K562 (cell line): ENCODE results near the gene BRPF1. TPM values are rescaled to one million over a fixed set of nuclear protein-coding genes. Genes with fewer than 3 reads are reported as not detected.

ENCODE experiments used
- ETS2 ChIP-seq: IDR thresholded peaks from 2 replicates; pipeline ENCODE4 v1.6.1; 2016; ENCODE audit warnings: borderline replicate concordance, missing genetic modification characterization, mild to moderate bottlenecking, moderate library complexity, missing compliant biosample characterization; ENCODE audit not compliant: poor library complexity, severe bottlenecking
- LEF1 ChIP-seq: fragments of 450-650 bp; IDR thresholded peaks from 2 replicates; pipeline ENCODE4 v1.6.1; 2016; ENCODE audit warnings: mild to moderate bottlenecking
- MTA1 ChIP-seq: fragments of 450-650 bp; IDR thresholded peaks from 2 replicates; pipeline ENCODE4 v1.6.1; 2017; ENCODE audit warnings: borderline replicate concordance
- PHF8 ChIP-seq: fragments of 200-600 bp; sonication (generic); IDR thresholded peaks from 2 replicates; pipeline ENCODE4 v1.6.1; 2012; ENCODE audit warnings: mixed run types, mild to moderate bottlenecking, inconsistent platforms, low read length, moderate library complexity, borderline replicate concordance
- PTRF ChIP-seq: fragments of 450-650 bp; IDR thresholded peaks from 2 replicates; pipeline ENCODE4 v1.6.1; 2016; ENCODE audit warnings: mild to moderate bottlenecking, missing genetic modification characterization, missing compliant biosample characterization
- RAD21 ChIP-seq, 2 experiments: fragments of 250-450 bp in 1 of 2; fragments of 450-650 bp in 1 of 2; sonication (Bioruptor Pico) in 1 of 2; formaldehyde crosslinking in 1 of 2; IDR thresholded peaks in 1 of 2; conservative IDR thresholded peaks in 1 of 2; 2 replicates each; pipeline versions ENCODE4 v1.4.0 to v1.8.0; 2020 to 2022; ENCODE audit warnings: mild to moderate bottlenecking in 2 of 2, moderate library complexity in 1 of 2
- SETDB1 ChIP-seq: IDR thresholded peaks from one replicate; pipeline ENCODE4 v1.6.1; 2012; ENCODE audit warnings: low read length, control low read depth, inconsistent platforms
- SP1 ChIP-seq: sonication (generic); formaldehyde crosslinking; IDR thresholded peaks from 2 replicates; pipeline ENCODE4 v1.8.1; 2022; ENCODE audit warnings: mild to moderate bottlenecking, missing genetic modification reagents
- STAT5B ChIP-seq: fragments of 250-450 bp; sonication (Bioruptor Pico); IDR thresholded peaks from 2 replicates; pipeline ENCODE4 v1.8.0; 2021; ENCODE audit warnings: mild to moderate bottlenecking, inconsistent platforms
- THRAP3 ChIP-seq: fragments of 450-650 bp; IDR thresholded peaks from 2 replicates; pipeline ENCODE4 v1.6.1; 2016; ENCODE audit warnings: mild to moderate bottlenecking, inconsistent platforms, borderline replicate concordance
- YY1 ChIP-seq, 3 experiments: IDR thresholded peaks; 2 replicates each; pipeline ENCODE4 v1.6.1; 2011; ENCODE audit warnings: low read length in 2 of 3, mild to moderate bottlenecking in 2 of 3, moderate library complexity in 2 of 3, borderline replicate concordance in 1 of 3, control low read depth in 1 of 3, low read depth in 1 of 3; ENCODE audit not compliant: insufficient read depth in 3 of 3, insufficient replicate concordance in 2 of 3, control insufficient read depth in 1 of 3, insufficient read length in 1 of 3; ENCODE audit errors: extremely low read depth in 1 of 3
- ZNF253 ChIP-seq: fragments of 250-450 bp; sonication (Bioruptor Pico); conservative IDR thresholded peaks from 2 replicates; pipeline ENCODE4 v1.6.1; 2021; ENCODE audit warnings: mild to moderate bottlenecking
- ZNF507 ChIP-seq: conservative IDR thresholded peaks from 2 replicates; pipeline ENCODE4 v1.6.1; 2017; ENCODE audit warnings: missing genetic modification characterization, missing compliant biosample characterization
- ZNF551 ChIP-seq: fragments of 250-450 bp; sonication (Bioruptor Pico); IDR thresholded peaks from 2 replicates; pipeline ENCODE4 v1.5.0; 2021; ENCODE audit warnings: mild to moderate bottlenecking, moderate library complexity
- ZNF766 ChIP-seq: fragments of 200-800 bp; sonication (Bioruptor generic); conservative IDR thresholded peaks from 2 replicates; pipeline ENCODE4 v1.6.1; 2016; ENCODE audit warnings: missing genetic modification characterization, missing compliant biosample characterization
- ZZZ3 ChIP-seq: fragments of 450-650 bp; IDR thresholded peaks from 2 replicates; pipeline ENCODE4 v1.6.1; 2016; ENCODE audit warnings: antibody characterized with exemption, mild to moderate bottlenecking, moderate library complexity
- polyA plus RNA-seq, 8 experiments: library from polyadenylated mRNA; depleted of rRNA in 4 of 8; stranded (reverse) in 5 of 8; unstranded in 3 of 8; fragments of >200 nt; fragmentation: Nextera tagmentation in 2 of 8; fragmentation: Illumina TruSeq in 1 of 8; extraction: Ambion mirVana in 2 of 8; extraction: Trizol in 1 of 8; gene quantifications; 2 replicates each; pipeline versions ENCODE4 v1.2.1 to v1.2.3, GENCODE V29; 2011 to 2014; ENCODE audit warnings: inconsistent platforms in 1 of 8, missing spikeins in 1 of 8
- total RNA-seq, 7 experiments: library from RNA; depleted of rRNA in 6 of 7; stranded (reverse); fragments of >200 nt in 6 of 7; fragmentation: Illumina TruSeq in 2 of 7; extraction: Trizol in 2 of 7; gene quantifications; 2 replicates each; pipeline versions ENCODE4 v1.2.1 to v1.2.3, GENCODE V29; 2011 to 2021; ENCODE audit warnings: low replicate concordance in 1 of 7
- TF ChIP-seq, protein P1 (sequence below): fragments of 450-650 bp; IDR thresholded peaks from 2 replicates; pipeline ENCODE4 v1.6.1; 2017; ENCODE audit warnings: antibody characterized with exemption, mild to moderate bottlenecking
- TF ChIP-seq, protein P2 (sequence below): fragments of 200-800 bp; sonication (Bioruptor generic); IDR thresholded peaks from 2 replicates; pipeline ENCODE4 v1.6.1; 2017; ENCODE audit warnings: missing genetic modification characterization, missing compliant biosample characterization
- TF ChIP-seq, protein P3 (sequence below): fragments of 250-450 bp; sonication (Bioruptor Pico); IDR thresholded peaks from 2 replicates; pipeline ENCODE4 v1.5.0; 2020; ENCODE audit warnings: mild to moderate bottlenecking

Gene BRPF1
- total and polyA plus RNA-seq, 9 of the 15 experiments (the other 6 are each of a cell fraction or from before 2014, with no cell fraction given) = 1.1 to 40.2 (median 23.5) TPM

DNA sequence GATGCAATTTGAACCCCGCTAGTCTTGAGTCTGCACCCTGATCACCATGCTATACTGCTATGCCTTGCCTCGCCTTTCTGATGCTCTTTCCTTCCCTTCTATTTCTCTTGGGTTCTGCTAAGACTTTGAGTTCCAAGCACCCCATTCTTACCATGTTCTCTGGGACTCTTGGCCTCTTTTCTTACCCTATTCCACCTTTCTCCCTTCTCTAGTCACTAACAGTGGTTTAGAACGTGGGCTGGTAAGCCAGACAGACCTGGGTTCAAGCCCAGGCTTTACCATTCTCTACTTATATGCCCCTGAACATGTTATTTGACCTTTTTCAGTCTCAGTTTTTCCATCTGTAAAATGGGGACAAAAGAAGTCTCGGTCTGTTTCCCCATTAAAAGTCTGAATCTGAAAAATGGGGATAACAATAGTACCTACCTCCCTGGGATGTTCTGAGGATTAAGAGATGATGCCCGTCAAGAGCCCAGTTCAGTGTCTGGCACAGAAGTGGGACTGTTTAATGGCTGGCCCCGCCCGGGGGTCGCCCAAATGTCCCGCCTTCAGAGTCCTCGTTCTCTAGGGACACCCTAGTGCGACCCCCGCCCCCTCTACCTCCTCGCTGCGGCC lies 60.4 kb downstream of the BRPF1 start (continued):
- TF ChIP-seq RAD21 (CRISPR knock-in tag; conservative IDR thresholded peaks at IDR 0.05 in 1 of 2, IDR thresholded peaks at IDR 0.05 in 1 of 2) (peak in 1 of 2 experiments; percentile 9; a peak in 2 of 4 replicates), MTA1 (no peak), ETS2 (tag) (no peak), SETDB1 (no peak), ZNF507 (tag) (no peak), ZNF253 (CRISPR knock-in tag) (no peak), LEF1 (peak; percentile 58), YY1 (IDR thresholded peaks at IDR 0.05; ENCODE audit: borderline replicate concordance in 1 of 3, control insufficient read depth in 1 of 3, extremely low read depth in 1 of 3, insufficient read depth in 3 of 3, insufficient read length in 1 of 3, insufficient replicate concordance in 2 of 3, low read depth in 1 of 3, low read length in 2 of 3) (peak in 1 of 3 experiments; percentile 27), SP1 (CRISPR knock-in tag) (peak; percentile 30; the same call in 1 of the 2 replicates), STAT5B (CRISPR knock-in tag) (no peak), ZZZ3 (no peak), ZNF551 (0 out of 2 replicates have a peak, but pooled peaks have one; percentile 65), PTRF (tag) (no peak), PHF8 (peak; percentile 72; the same call in 1 of the 2 replicates), THRAP3 (peak; percentile 77; the same call in 1 of the 2 replicates), ZNF766 (CRISPR knock-in tag) (no peak)
- TF ChIP-seq, protein P1, sequence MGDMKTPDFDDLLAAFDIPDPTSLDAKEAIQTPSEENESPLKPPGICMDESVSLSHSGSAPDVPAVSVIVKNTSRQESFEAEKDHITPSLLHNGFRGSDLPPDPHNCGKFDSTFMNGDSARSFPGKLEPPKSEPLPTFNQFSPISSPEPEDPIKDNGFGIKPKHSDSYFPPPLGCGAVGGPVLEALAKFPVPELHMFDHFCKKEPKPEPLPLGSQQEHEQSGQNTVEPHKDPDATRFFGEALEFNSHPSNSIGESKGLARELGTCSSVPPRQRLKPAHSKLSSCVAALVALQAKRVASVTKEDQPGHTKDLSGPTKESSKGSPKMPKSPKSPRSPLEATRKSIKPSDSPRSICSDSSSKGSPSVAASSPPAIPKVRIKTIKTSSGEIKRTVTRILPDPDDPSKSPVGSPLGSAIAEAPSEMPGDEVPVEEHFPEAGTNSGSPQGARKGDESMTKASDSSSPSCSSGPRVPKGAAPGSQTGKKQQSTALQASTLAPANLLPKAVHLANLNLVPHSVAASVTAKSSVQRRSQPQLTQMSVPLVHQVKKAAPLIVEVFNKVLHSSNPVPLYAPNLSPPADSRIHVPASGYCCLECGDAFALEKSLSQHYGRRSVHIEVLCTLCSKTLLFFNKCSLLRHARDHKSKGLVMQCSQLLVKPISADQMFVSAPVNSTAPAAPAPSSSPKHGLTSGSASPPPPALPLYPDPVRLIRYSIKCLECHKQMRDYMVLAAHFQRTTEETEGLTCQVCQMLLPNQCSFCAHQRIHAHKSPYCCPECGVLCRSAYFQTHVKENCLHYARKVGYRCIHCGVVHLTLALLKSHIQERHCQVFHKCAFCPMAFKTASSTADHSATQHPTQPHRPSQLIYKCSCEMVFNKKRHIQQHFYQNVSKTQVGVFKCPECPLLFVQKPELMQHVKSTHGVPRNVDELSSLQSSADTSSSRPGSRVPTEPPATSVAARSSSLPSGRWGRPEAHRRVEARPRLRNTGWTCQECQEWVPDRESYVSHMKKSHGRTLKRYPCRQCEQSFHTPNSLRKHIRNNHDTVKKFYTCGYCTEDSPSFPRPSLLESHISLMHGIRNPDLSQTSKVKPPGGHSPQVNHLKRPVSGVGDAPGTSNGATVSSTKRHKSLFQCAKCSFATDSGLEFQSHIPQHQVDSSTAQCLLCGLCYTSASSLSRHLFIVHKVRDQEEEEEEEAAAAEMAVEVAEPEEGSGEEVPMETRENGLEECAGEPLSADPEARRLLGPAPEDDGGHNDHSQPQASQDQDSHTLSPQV = peak; percentile 55; the same call in 1 of the 2 replicates
- TF ChIP-seq, protein P2, sequence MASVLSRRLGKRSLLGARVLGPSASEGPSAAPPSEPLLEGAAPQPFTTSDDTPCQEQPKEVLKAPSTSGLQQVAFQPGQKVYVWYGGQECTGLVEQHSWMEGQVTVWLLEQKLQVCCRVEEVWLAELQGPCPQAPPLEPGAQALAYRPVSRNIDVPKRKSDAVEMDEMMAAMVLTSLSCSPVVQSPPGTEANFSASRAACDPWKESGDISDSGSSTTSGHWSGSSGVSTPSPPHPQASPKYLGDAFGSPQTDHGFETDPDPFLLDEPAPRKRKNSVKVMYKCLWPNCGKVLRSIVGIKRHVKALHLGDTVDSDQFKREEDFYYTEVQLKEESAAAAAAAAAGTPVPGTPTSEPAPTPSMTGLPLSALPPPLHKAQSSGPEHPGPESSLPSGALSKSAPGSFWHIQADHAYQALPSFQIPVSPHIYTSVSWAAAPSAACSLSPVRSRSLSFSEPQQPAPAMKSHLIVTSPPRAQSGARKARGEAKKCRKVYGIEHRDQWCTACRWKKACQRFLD (CRISPR knock-in tag) = peak; percentile 80; the same call in 1 of the 2 replicates
- TF ChIP-seq, protein P3, sequence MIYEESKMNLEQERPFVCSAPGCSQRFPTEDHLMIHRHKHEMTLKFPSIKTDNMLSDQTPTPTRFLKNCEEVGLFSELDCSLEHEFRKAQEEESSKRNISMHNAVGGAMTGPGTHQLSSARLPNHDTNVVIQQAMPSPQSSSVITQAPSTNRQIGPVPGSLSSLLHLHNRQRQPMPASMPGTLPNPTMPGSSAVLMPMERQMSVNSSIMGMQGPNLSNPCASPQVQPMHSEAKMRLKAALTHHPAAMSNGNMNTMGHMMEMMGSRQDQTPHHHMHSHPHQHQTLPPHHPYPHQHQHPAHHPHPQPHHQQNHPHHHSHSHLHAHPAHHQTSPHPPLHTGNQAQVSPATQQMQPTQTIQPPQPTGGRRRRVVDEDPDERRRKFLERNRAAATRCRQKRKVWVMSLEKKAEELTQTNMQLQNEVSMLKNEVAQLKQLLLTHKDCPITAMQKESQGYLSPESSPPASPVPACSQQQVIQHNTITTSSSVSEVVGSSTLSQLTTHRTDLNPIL = no peak
